Ishikawa (cell line): ENCODE results near the gene ADGRL2.

ENCODE experiments used
- CEBPB ChIP-seq: IDR thresholded peaks from 2 replicates; pipeline ENCODE4 v1.6.1; 2012
- CREB1 ChIP-seq: IDR thresholded peaks from 2 replicates; pipeline ENCODE4 v1.6.1; 2012; ENCODE audit warnings: low read depth
- EGR1 ChIP-seq: IDR thresholded peaks from 2 replicates; pipeline ENCODE4 v1.6.1; 2012
- EP300 ChIP-seq: IDR thresholded peaks from 2 replicates; pipeline ENCODE4 v1.6.1; 2012; ENCODE audit warnings: borderline replicate concordance
- NFIC ChIP-seq: IDR thresholded peaks from 2 replicates; pipeline ENCODE4 v1.6.1; 2012
- RAD21 ChIP-seq: IDR thresholded peaks from 2 replicates; pipeline ENCODE4 v1.6.1; 2012; ENCODE audit warnings: low read depth
- TAF1 ChIP-seq: IDR thresholded peaks from 2 replicates; pipeline ENCODE4 v1.6.1; 2012; ENCODE audit warnings: low read depth, mild to moderate bottlenecking
- TCF12 ChIP-seq: IDR thresholded peaks from 2 replicates; pipeline ENCODE4 v1.6.1; 2012; ENCODE audit warnings: low read depth
- TEAD4 ChIP-seq: IDR thresholded peaks from 2 replicates; pipeline ENCODE4 v1.6.1; 2012
- YY1 ChIP-seq: IDR thresholded peaks from 2 replicates; pipeline ENCODE4 v1.6.1; 2012; ENCODE audit warnings: low read depth
- ZBTB7A ChIP-seq: IDR thresholded peaks from 2 replicates; pipeline ENCODE4 v1.6.1; 2012; ENCODE audit warnings: low read depth
- TF ChIP-seq, protein P1 (sequence below): IDR thresholded peaks from 2 replicates; pipeline ENCODE4 v1.6.1; 2012
- TF ChIP-seq, protein P2 (sequence below): IDR thresholded peaks from 2 replicates; pipeline ENCODE4 v1.6.1; 2012; ENCODE audit warnings: low read depth, mild to moderate bottlenecking
- TF ChIP-seq, protein P3 (sequence below): IDR thresholded peaks from 2 replicates; pipeline ENCODE4 v1.6.1; 2012

DNA sequence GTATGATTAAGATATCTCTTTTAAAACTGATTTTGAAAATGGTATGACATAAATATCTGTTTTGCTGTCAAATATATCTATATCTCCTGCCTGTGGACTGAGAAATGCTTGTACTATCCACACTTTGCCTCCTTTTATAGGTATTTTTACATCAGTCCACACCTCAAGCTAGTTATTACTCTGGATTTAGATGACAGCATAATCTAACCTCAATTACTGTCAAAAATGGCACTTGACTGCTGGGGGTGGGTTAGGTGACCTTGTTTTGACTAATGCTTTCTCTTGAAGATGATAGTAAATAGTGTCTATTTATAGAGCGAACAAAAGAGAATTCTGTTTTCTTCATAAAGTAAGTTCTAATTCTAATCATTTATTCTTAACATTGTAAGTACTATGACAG lies 9.1 kb downstream of the ADGRL2 start:
- no peak for TF ChIP-seq EGR1
- no peak for TF ChIP-seq CREB1
- TF ChIP-seq, protein P1, sequence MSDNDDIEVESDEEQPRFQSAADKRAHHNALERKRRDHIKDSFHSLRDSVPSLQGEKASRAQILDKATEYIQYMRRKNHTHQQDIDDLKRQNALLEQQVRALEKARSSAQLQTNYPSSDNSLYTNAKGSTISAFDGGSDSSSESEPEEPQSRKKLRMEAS, result no peak
- TF ChIP-seq, protein P2, sequence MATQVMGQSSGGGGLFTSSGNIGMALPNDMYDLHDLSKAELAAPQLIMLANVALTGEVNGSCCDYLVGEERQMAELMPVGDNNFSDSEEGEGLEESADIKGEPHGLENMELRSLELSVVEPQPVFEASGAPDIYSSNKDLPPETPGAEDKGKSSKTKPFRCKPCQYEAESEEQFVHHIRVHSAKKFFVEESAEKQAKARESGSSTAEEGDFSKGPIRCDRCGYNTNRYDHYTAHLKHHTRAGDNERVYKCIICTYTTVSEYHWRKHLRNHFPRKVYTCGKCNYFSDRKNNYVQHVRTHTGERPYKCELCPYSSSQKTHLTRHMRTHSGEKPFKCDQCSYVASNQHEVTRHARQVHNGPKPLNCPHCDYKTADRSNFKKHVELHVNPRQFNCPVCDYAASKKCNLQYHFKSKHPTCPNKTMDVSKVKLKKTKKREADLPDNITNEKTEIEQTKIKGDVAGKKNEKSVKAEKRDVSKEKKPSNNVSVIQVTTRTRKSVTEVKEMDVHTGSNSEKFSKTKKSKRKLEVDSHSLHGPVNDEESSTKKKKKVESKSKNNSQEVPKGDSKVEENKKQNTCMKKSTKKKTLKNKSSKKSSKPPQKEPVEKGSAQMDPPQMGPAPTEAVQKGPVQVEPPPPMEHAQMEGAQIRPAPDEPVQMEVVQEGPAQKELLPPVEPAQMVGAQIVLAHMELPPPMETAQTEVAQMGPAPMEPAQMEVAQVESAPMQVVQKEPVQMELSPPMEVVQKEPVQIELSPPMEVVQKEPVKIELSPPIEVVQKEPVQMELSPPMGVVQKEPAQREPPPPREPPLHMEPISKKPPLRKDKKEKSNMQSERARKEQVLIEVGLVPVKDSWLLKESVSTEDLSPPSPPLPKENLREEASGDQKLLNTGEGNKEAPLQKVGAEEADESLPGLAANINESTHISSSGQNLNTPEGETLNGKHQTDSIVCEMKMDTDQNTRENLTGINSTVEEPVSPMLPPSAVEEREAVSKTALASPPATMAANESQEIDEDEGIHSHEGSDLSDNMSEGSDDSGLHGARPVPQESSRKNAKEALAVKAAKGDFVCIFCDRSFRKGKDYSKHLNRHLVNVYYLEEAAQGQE, result no peak
- TF ChIP-seq EP300, result no peak
- no peak for TF ChIP-seq NFIC
- no peak for TF ChIP-seq TCF12
- TF ChIP-seq YY1, result no peak
- TF ChIP-seq CEBPB, result no peak
- no peak for TF ChIP-seq TEAD4
- no peak for TF ChIP-seq TAF1
- TF ChIP-seq ZBTB7A, result no peak
- no peak for TF ChIP-seq RAD21
- TF ChIP-seq, protein P3, sequence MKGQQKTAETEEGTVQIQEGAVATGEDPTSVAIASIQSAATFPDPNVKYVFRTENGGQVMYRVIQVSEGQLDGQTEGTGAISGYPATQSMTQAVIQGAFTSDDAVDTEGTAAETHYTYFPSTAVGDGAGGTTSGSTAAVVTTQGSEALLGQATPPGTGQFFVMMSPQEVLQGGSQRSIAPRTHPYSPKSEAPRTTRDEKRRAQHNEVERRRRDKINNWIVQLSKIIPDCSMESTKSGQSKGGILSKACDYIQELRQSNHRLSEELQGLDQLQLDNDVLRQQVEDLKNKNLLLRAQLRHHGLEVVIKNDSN, result no peak
